HG03045 (cell line): ENCODE data around the gene KCTD21.

Experiments
- ATAC-seq: cut with Tn5 transposase; IDR thresholded peaks from one replicate; pipeline ENCODE4 v1.9.1; 2021; ENCODE audit warnings: mild to moderate bottlenecking, moderate library complexity; ENCODE audit not compliant: unreplicated experiment

Gene KCTD21

DNA sequence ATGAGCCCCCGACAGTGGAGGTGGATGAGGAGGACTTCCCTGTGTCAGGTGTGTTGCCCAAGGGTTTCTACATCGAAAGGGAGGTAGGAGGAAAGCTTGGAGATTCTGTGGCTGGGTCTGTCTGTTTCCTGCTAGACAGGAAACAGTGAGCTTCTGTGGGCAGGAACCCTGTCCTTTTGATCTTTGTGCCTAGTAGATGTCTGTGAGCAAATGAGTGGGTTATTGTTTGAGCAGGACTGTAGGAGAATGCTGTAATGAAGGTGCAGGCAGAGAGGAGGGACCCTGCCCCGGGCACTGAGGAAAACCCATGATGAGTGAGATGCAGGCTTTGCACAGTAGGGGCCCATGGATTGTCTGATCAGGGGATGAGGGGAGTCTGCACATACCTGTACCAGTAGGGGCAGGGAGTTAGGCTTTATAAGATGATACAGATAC is 14.3 kb upstream of the KCTD21 start:
- ATAC-seq: no peak

DNA sequence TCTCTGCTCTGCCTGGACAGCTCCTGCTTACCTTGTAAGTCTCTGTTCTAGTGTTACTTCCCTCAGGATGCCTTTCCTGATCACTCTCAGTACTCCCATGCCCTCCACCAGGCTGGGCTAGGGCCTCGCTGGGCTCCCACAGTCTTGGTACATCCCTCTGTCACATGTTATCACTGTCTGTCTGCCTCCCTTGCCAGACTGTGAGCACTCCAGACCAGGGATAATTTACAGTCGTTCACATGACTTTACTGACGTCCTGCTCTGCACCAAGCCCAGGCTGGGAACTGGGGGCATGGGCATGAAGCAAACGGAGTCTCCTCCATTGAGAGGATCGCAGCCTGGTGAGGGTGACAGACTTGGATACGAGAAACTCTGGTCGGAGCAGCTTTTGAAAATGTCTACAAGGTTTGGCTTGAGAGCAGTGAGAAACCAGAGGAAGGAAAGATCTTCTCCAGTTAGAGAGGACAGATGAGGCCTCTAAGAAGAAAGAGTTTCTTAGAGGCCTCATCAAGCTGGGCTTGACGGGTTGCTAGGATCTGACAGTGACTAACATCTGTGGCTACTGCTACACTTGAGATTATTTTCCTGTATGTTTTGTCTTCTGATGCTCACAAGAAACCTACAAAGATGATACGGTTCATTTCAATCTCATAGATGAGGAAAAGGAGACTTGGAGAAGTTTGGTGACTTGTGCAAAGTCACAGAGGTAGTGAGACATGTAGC is 12.8 kb upstream of the KCTD21 start:
- no peak for ATAC-seq

DNA sequence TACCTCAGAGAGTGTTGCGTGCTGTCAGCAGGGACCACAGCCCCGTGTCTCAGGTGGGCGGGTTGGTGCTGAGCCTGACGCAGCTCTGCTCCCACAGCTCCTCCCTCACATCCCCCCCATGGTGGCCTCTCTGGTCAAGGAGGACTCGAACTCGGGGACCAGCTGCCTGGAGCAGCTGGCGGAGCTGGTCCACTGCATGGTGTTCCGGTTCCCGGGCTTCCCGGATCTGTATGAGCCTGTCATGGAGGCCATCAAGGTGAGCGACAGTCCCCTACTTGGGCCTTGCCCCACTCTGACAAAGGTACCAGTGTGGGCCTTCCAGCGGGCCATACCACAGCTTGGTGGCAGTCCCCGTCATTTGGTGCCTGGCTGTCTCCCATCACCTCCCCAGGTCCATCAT is 12.1 kb upstream of the KCTD21 start:
- ATAC-seq: no peak

DNA sequence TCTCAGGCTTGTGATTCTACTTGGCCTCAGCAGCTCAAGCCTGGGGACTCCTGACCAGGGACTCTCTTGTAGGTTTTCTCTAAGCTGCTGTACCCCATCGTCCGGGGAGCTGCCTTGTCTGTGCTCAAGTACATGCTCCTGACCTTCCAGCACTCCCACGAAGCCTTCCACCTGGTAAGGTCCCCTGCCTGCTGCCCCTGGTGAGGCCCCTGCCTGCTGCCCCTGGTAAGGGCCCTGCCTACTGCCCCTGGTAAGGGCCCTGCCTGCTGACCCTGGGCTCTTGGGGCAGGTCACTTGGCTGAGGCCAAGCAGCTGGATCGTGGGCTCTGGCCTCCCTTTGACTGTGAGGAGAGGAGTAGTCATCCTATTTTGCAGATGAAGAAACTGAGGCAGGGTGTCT is 11.6 kb upstream of the KCTD21 start:
- no peak for ATAC-seq

DNA sequence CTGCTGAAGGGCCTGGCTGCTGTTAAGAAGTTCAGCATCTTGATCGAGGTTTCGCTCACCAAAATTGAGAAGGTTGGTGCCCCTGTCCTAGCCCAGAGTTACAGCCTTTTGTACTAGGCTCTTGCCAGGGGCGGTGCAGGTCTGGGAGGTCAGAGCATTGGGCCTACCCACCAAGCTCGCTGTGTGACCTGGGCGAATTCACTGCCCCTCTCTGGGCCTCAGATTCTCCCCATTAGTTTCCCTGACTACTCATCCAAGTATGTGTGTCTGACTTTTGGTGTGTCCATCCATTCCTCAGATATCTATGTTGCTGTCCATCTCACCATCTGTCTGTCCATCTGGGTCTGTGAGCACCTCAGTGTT is 11.2 kb upstream of the KCTD21 start:
- no peak for ATAC-seq

DNA sequence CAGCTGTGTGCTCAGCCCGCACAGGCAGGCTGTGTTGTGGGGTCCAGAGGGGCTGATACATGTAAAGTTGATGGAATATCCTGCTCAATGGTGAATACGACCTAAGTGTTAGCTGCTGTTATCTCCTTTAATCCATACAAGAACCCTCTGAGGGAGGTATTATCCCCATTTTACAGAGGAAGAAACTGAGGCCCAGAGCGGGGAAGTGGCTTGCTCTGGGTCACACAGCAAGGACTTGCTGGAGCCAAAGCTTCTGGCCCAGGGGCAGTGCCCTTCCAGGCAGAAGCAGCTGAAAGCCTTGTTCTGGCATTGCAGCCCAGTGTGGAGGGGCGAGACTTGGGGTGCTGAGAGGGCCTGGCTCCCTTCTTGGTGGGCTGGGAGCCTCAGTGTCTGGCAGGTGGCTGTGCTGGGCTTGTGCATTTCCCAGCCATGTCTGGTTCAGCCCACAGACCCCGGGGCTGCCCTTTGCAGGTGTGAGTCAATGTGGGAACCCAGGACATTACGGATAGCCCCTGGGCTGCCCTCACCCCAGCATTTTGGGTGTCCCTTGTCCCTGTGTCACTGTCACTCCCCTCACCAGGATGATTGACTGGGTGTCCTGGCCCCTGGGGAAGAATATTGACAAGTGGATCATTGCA is 10.7 kb upstream of the KCTD21 start:
- ATAC-seq: no peak

DNA sequence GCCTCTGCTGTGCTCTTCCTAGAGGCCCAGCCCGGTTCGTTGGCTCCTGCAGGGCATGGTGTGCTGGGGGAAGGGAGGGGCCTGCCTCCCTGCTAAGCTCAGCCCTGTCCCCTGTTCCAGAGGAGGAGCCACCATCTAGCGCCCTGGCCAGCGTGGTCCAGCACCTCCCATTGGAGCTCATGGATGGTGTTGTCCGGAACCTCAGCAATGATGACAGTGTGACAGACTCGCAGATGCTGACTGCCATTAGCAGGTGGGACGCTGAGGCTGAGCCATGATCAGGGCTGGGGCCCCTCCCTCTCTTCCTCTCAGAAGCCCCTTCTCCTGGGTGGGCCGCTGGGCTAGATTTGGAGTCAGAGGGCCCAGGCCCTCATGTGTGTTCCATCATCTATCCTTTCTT is 9.4 kb upstream of the KCTD21 start:
- no peak for ATAC-seq

DNA sequence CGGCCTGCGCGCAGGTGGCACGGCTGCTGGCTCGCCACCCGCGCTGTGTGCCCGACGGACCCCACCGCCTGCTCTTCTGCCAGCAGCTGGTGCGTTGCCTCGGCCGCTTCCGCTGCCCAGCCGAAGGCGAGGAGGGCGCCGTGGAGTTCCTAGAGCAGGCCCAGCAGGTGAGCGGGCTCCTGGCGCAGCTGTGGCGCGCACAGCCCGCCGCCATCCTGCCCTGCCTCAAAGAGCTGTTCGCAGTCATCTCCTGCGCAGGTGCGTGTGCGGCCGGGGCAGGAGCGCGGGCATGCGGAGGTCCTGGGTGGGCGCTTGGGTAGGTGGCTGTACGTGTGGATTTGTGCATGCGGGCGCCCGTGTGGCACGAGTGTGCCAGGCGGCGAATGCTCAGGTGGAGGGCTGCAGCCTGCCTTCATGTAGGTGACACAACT is 8.2 kb upstream of the KCTD21 start:
- no peak for ATAC-seq

DNA sequence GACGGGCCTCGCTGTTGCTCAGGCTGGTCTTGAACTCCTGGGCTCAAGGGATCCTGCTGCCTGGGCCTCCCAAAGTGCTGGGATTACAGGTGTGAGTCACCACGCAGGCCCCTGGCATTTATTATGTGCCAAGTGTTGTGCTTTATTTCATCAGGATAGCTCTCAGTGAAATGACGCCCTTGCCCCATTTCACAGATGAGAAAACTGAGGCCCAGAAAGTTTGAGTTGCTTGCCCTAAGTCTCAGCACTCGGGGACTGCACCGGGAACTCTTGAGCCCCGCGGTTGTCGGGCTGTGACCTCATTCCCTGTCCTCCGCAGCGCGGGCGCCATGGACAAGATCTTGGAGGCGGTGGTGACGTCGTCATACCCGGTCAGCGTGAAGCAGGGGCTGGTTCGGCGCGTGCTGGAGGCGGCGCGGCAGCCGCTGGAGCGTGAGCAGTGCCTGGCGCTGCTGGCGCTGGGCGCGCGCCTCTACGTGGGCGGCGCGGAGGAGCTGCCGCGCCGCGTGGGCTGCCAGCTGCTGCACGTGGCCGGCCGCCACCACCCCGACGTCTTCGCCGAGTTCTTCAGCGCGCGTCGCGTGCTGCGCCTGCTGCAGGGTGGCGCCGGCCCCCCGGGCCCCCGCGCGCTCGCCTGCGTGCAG is 7.6 kb upstream of the KCTD21 start:
- no peak for ATAC-seq

DNA sequence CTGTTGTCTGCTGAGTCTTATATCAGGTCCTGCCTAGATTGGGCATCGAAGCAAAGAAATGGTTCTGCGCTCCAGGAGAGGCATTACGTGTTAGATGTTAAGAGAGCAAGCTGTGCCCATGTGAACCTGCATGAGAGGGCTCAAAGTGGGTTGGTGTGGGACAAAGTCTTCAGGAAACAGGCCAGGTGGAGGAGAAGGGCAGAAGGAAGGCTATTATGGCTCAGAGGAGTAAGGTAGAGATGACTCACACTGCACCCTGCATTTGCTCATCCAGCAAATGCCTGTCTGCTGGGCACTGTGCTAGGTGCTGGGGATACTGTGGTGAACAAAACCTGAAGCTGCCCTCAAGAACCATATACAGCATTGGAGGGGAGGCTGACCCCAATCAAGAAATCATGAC is 6.1 kb upstream of the KCTD21 start:
- no peak for ATAC-seq

DNA sequence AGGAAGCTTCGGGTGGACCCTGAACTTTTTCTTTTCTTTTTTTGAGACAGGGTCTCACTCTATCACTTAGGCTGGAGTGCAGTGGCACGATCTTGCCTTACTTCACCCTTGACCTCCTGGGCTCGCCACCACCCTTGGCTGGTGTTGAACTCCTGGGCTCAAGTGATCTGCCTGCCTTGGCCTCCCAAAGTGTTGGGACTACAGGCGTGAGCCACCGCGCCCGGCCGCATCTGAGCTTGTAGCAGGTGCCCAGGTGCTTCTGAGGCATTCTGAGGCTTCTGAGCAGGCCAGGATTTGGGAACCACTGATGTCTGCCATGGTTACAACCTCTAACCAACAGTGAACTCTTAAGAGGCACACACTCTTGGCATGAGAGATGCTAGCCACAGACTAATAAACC is 5.4 kb upstream of the KCTD21 start:
- ATAC-seq: no peak

DNA sequence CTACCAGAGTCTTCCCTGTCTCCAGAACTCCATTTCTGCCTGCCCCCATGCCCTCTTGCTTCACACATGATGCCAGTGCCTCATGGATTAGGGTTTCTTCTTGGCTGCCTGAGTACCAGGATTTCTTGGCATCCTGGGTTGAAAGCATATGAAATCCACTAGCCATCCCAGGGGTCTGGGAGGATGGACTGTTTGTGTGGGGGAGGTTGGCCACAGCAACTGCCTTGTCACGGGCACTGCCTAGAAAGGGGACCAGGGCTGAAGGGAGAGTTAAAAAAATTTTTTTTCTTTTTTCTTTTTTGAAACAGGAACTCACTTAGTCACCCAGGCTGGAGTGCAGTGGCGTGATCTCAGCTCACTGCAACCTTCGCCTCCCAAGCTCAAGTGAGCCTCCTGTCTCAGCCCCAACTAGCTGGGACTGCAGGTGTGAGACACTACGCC is 4.5 kb upstream of the KCTD21 start:
- ATAC-seq: no peak

DNA sequence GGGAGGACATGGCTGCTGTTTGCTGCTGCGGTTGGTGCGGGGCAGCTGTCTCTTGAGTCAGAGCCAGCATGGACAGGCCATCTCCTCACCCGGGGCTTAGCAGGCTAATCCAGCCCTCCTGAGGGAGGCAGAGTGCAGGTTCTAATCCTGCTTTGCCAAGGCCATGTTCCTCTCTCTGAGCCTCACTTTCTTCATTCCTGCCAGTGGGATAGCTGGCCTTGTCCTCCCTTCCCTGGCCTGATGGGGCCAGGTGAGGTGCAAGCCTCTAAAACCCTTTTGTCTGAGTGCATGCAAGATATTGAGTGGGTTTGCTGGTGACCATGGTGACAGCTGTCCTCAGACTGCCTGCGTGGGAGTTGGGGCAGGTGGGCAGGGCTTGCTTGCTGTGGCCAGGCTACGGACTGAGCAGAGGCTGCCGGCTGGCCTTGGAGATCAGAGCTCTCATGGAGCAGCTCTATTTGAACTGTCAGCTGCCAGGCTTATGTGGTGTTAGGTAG is 3.8 kb upstream of the KCTD21 start:
- no peak for ATAC-seq

DNA sequence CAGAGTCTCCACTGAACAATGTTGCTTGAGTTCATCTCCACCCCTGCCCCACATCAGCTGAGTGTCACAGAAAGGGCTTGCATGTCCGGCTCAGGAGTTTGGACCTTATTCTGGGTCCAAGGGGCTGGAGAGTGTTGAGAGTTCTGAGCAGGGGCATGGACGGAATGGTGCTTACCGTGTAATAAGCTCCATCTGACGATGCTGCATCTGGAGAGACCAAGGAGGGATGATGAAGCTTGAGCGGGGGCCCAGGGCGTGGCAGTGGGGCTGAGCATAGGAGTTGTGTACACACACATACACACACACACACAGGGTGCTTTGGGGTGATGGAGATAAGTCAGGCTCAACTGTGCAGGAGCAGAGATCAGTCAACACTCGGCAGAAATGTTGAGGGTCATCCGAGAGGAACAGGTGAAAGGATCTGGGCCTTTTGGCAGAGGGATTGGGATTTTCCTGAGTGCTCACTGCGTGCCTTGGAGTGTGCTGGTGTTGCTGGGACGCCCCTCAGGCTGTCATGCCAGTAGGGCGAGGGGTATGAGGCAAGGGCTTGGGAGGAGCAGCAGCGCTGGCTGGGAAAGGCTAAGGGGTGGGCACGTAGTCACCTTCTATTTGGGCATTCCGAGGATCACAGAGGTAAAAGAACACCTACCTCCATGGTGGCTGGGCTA is 2.6 kb upstream of the KCTD21 start:
- ATAC-seq: no peak

DNA sequence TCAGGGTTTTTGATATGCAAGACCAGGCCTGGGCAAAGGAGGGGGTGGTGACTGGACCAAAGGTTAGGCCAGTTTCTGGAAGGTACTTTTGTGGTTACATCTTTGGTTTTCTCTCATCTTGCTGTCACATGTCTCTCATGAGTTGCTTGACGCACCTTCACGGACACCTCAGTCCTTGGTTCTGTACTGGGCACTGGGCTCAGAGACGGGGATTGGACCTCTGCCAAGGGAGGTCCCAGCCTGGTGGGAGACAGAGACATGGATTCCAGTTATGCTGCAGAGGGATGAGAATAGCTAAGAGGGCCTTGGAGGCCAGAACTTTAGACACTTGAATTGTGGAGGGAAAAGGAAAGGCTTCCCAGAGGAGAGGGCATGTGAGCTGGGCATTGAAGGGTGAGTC is 1.9 kb upstream of the KCTD21 start:
- no peak for ATAC-seq

DNA sequence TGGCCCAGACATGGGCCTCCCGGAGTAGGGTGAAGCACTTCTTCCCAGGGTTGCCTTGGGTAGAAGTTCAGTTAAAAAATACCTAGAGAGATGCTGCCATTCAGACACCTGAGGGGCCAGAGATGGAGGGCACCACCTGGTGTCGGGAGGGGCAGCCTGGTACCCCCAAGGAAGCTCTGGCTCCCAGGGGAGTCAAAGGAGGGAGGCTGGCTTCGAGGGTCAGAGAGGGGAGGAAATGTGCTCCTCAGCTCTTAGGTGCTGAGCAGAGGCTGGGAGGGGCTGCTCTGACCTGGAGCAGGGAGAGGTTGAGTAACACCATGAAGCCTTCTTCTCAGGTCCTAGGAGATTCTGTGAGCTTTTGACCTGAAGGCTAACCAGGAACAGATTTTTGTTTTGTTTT is 1.4 kb upstream of the KCTD21 start:
- no peak for ATAC-seq

DNA sequence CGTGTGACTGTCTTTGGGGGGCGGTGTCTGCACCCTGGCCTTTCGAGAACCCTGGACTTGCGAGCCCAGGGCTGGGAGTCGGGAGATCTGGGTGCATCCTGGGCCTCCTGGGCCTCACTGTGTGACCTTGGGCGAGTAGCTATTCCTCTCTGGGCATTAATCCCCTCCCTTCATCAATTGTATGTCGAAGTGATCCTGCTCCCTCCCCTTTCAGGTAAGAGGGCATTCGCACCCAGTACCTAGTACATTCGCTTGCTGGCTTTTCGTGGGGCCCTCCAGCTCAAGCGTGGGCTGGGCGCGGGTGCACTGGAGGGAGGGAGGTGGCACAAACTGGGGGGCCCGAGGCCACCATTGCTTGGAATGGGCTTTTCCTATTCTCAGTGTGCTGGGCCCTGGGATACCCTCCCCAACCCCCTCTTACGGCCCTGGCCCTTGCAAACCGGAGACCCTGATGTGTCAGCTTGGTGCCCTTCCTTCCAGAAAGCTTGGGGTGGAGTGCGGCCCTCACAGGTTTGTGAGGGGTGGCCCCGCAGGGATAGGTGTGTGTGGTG is 823 bp upstream of the KCTD21 start:
- no peak for ATAC-seq

DNA sequence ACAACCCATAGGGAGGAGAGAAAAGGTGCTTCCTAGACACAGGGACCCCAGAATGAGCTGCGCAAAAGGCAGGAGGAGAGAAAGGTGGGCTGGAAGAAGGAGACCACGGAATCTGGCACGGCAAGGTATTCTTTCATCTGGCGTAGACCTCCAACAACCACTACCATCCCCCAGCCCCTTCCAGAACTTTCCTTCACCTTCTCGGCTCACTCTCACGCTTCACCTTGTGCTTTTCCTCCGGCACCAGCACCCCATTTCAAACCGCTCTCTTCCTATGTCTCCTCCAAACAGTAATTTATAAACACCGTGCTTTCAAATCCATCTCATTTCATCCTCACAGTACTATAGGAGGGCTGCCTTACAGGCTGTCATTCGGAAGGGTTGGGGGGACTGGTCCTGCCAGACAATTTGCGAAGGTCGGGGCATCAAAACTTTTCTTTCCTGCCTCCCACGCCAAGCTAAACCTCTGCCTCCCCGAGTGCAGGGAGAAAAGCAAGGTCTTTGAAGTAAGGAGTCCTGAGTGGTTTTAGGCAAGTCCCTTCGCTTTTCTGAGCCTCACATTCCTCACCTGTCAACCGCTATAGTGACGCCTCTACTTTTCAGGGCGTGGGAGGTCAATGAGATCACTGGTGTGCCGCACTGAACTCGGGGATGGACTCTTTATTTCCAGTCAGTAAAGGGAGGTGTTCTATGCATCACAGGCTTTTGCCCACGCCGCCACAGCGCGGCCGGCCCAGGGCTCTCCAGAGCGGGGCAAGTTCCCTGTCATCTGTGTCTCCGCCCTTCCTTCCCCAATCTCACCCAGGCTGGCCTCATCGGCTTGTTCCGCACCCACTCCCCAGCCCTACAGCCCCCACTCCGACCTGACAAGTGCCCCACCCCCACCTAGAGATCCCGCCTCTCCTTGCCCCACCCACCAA is 800 bp downstream of the KCTD21 start:
- peak; percentile 17 for ATAC-seq

DNA sequence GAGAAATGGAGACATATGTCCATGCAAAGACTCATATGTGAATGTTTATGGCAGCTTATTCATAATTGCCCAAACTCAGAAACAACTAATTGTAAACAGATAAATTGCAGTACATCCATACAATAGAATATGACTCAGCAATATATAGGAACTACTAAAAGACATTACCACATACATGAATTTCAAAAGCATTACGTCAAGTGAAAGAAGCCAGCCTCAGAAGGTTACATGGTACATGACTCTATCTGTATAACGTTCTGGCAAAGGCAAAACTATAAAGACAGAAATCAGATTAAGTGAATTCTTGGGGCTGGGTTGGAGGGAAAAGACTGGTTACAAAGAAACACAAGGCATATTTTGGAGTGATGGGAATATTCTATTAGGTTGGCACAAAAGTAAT is 7.2 kb downstream of the KCTD21 start:
- no peak for ATAC-seq

DNA sequence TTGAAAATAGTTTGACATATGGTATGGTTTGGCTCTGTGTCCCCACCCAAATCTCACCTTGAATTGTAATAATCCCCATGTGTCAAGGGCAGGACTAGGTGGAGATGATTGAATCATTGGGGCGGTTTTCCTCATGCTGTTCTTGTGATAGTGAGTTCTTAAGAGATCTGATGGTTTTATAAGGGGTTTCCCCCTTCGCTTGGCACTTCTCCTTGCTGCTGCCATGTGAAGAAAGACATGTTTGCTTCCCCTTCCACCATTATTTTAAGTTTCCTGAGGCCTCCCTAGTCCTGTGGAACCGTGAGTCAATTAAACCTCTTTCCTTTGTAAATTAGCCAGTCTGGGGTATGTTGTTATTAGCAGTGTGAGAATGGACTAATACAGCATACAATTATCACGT is 7.7 kb downstream of the KCTD21 start:
- ATAC-seq: no peak
